GM19467 (cell line): Measurements from ENCODE around the gene GPR37.

Source experiments
- ATAC-seq: cut with Tn5 transposase; IDR thresholded peaks from one replicate; pipeline ENCODE4 v1.9.1; 2021; ENCODE audit warnings: mild to moderate bottlenecking, moderate library complexity; ENCODE audit not compliant: unreplicated experiment

GPR37 gene, protein sequence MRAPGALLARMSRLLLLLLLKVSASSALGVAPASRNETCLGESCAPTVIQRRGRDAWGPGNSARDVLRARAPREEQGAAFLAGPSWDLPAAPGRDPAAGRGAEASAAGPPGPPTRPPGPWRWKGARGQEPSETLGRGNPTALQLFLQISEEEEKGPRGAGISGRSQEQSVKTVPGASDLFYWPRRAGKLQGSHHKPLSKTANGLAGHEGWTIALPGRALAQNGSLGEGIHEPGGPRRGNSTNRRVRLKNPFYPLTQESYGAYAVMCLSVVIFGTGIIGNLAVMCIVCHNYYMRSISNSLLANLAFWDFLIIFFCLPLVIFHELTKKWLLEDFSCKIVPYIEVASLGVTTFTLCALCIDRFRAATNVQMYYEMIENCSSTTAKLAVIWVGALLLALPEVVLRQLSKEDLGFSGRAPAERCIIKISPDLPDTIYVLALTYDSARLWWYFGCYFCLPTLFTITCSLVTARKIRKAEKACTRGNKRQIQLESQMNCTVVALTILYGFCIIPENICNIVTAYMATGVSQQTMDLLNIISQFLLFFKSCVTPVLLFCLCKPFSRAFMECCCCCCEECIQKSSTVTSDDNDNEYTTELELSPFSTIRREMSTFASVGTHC

DNA sequence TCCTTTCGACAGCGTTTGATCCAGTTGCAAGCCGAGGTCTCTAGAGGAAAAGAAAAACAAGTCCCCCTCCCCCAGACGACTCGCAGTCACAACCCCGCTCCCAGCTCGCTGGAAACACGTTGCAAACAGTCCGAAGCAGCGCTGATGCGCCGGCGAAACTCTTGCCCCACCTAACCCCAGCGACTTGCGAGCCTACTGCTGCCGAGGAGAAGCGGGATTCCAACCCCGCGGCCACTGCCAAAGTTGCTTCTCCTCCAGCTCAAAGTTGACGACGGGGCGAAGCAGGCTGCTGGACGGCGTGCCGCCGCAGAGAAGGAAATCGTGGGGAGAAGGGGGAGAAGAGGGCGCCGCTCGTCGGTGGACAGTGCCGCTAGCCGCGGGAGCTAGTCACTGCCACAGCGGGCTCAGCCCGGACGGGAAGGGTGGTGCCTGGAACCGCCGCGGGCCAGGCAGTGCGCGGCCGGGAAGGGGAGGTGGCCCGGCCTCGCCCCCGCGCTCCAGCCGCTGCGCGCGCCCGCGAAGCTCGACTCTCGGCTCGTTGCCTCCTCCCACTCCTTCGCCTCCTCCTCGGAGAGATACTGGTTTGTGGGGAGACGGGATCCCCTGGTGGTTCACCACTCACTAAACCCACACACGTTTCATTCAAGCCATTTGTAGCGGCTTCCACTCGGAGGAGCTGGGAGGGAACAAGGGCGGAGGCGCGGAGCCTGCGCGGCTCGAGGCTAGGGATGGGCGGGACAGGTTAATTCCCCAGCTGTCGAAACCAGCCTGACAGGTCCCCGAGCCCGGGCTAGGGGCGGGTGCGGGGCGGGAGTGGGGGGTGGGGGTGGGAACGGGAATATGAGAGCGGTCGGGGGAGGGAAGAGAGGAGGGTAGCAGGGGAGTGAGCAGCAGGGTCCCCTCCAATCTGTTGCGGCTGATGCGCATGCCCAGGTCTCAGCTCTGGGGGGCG lies at the start of gene GPR37:
GPR37 (minus strand) TSS at position 392 of the 952 bp plus-strand sequence. CDS start 816 bp downstream, outside the sequence.
- peak; percentile 58 for ATAC-seq

DNA sequence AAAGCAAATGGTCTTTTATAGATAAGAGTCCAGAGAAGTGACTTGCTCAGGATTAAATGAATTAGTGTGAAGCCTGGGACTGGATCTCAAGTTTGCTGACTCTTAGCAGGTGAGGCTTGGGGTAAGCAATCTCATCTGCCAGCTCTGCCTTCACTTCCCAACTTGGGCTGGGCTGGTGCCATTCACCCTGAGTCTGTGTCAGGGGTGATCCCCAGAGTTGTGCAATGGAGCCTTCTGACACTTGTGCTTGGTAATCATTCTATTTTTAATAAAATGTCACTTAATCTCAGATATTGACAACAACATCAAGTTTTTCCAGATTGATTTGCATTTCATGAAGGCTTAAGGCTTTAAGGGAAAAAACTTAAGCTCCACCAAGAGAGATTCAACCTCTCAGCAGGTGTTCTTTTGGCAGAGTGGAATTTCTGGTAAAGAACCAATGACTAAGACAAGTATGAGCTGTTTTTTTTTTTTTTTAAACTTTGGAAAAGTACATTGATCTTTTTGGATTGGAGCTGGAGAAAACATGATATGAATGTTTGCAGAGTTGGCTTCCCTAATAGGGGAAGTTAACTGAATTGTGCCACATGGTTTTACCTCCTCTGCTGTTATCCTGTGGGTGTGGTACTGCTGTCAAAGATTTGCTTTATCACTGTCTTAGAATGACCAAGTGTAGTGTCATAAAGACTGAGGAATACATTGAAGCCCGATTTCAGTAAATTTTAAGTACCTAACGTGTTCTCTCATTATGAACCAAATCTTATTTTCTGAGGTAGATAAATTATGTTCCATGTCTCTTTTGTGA lies 48.6 kb upstream of the GPR37 start:
- ATAC-seq, result no peak

DNA sequence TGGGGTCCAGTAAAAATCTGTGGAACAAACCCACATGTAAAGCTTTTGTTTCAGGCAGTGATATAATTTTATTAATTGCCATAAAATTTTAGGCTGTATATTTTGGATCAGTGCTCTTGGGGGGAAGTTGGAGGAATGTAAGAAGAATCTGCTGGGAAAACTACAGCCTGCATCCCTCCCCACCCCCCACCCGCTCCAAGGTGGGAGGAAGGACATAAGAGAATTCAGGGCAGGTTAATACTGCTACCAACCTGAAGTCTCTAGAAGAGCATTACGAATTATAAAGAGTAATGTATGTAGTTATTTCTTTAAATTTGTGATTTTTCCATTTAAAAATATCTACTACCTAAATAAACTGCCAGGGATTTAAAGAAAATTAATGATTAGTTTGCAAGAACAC lies 47.2 kb upstream of the GPR37 start:
- no peak for ATAC-seq

DNA sequence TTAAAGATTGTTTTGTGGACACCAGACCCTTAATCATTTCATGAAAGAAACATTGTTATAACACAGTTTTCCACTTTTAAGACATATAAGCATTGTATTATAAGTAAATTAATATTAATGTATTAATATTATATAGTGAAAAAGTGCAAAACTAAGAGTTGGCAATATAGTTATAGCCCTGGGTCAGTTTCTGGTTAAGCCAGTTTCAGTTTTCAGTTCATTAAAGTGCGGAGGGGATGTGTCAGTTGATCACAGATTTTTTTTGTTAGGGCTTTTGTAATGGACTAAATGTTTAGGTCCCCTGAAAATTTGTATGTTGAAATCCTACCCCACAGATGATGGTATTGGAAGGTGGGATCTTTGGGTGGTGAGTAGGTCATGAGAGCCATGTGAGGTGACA lies 45.7 kb upstream of the GPR37 start:
- ATAC-seq, result no peak

DNA sequence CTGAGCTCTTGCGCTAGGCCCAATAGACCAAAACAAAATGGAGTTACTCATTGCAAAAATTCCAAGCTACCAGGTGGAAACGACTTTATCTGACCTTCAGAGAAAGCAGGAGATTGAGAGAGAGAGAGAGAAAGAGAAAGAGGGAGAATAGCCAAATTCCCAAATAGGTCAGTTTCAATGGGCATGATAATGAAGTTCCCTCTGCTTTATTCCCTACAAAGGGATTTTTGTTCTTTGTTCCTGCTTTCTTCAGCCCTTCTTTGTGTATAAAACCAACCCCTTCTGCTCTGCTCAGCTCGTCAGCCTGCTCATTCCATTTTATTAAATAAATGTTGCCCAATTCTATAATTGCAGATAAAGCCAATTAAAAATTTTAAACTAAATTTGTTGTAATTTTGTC lies 45.0 kb upstream of the GPR37 start:
- no peak for ATAC-seq

DNA sequence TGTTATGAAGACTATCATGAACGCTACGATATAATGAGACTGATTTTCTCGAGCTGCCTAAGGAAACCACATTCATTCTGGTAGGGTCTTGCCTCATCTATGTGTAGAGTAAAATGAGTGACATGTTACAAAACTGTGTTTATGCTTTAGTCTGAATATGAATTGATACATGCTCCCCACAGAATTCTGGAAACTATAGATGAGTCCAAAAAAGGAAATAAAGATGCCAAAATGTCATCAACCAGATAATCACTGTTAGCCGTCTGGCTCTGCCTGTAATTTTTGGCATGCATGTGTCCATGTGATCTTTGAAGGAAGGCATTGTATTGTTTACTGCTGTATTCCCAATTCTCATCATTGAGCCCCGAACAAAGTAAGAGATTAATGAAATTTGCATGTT lies 42.6 kb upstream of the GPR37 start:
- no peak for ATAC-seq

DNA sequence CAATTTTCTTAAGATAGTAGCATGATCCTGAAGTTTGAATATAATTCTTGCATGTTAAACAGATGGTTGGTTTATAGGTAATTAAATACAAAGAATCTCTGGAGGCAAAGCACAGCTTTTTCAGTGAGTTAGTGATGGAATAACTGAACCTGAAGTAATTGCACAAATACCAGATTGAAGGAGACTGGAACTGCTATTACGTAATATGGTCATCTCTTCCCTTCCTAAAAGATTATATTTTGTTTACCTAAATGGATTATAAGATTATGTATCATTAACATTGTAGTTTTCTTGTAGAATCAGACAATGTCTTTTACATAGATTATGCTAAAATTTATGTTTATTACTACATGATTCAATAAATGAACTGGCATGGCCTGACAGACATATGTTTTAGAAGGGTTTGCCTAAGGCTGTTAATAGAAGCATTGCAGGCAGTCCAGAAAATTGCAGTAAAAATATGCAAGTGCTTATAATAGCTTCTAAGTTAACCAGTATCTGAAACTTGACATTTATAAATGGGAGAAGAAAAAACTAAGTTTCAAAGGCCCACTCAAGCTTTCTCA lies 35.8 kb upstream of the GPR37 start:
- no peak for ATAC-seq

DNA sequence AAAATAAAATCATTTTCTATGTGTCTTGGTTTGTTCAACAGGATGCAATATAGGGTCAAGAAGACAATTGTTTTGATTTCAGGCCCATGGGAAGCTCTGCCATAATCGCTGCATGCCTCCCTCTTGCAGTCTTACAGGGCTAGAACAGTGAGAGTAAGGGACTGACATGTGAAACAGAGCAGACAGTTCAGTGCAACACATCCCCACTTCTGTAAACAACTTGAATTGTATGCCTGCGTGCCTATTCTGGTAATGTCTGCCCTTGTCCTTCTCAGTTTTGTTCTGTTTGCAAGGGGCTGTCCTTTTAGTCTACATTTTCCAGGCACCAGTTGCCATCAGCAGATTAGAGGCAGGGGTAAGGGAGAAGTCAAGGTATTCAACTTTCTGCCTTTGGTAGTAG lies 34.8 kb upstream of the GPR37 start:
- ATAC-seq, result no peak

DNA sequence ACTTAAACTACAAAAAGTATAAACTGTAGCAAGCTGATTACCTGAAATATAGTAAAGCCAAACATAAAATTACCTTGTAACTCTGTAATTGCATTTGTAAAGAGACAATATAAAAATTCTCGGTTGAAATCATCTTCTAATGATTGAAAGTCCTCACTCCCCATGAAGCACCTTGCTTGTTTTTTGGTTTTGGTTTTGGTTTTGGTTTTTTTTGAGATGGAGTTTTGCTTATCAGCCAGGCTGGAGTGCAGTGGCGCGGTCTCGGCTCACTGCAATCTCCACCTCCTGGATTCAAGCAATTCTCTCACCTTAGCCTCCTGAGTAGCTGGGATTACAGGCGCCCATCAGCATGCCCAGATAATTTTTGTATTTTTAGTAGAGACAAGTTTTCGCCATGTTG lies 33.9 kb upstream of the GPR37 start:
- no peak for ATAC-seq

DNA sequence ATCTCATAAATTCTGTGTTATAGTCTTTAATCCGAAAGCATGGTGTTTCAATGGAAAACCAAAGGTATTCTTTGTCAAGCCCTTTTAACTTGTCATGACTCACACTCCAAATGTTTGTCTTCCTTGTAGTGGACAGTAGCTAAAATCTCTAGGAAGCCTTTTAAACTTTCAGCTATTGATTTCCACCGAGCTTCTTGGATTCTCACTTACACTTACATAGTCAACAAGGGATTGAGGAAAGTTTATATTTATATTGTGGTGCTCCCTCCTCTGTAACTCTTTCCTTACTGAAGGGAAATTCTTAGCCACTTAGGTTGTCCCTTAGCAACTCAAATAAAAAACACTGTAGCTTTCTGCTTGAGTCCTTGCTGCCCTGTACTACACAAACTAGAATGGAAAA lies 31.2 kb upstream of the GPR37 start:
- ATAC-seq, result no peak

DNA sequence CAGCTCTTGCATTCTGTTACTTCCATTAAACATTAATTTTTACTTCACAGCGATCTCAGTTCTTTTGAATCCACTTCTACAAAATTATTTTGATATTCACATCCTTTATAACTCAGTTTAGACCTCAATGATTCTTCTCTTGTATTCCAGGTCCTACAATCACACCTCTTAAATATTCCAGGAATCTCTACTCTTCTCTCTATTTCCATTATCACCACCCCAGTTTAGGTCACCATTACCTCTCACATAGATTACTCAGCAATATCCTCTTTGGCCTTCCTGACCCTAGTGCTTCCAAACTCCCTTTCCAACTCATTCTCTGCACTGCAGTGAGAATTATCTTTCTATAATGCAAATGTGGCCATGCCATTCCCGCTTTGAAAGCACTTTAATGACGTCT lies 27.1 kb upstream of the GPR37 start:
- ATAC-seq, result no peak

DNA sequence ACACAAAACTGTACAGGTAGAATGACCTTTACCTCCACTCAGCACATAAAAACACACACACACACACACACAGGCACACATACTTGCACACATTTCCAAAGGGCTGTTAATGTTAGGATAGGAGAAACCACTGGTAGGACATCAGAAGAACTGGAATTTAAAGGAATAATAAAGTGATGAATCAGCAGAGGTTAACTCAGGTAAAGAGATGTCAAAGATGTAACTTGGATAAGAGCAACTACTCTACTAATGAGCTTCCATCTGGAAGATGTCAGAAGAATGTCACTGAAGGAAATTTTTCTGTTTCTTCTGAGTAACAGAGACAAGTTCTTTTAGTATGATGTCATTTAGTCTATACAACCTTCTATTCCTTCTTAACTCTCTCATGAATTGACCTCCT lies 26.4 kb upstream of the GPR37 start:
- no peak for ATAC-seq

DNA sequence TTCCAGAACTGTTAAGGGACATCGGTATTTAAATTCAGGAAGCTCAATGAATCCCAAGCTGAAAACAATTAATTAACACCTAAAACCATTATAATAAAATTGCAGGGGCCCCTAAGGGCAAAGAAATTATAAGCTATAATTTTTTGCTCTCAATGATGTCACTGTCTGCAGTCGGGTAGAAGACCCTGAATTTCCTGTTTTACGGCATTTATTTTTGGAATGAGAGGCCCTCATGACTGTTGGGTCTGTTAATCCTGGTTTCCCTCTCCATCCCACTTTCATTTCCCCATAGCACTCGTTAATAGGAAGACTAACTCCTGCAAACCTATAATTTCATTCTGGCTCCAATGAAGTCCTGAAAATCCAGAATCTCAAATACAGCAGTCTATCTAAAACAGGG lies 25.8 kb upstream of the GPR37 start:
- no peak for ATAC-seq

DNA sequence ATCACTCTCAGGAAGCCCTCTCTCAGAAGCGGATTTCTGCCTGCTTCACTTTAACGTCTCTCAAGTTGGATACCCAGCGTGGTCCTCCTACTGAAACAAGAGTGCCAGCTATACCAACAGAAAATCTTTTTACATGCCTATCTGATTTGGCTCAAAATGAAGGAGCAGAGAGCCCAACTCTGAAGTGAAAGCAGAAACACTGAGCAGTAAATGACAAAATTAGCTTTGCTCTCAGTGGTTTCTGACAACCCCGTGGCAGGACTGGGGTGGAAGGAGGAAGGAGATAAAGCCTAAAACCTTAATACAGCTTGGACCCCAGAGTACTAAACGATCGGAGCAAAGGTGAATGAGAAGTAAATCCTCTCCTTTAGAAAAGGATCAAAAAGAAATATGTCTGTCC lies 25.1 kb upstream of the GPR37 start:
- ATAC-seq, result no peak

DNA sequence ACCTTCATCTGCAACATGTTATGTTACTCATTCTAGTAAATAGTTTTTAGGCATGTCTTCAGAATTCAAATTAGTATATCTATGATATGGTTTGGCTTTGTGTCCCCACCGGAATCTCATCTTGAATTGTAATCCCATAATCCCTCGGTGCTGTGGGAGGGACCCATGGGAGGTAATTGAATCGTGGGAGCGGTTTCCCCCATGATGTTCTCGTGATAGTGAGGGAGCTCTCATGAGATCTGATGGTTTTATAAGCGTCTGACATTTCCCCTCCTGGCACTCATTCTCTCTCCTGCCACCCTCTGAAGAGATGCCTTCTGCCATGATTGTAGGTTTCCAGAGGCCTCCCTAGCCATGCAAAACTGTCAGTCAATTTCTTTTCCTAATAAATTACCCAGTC lies 20.4 kb upstream of the GPR37 start:
- ATAC-seq, result no peak

DNA sequence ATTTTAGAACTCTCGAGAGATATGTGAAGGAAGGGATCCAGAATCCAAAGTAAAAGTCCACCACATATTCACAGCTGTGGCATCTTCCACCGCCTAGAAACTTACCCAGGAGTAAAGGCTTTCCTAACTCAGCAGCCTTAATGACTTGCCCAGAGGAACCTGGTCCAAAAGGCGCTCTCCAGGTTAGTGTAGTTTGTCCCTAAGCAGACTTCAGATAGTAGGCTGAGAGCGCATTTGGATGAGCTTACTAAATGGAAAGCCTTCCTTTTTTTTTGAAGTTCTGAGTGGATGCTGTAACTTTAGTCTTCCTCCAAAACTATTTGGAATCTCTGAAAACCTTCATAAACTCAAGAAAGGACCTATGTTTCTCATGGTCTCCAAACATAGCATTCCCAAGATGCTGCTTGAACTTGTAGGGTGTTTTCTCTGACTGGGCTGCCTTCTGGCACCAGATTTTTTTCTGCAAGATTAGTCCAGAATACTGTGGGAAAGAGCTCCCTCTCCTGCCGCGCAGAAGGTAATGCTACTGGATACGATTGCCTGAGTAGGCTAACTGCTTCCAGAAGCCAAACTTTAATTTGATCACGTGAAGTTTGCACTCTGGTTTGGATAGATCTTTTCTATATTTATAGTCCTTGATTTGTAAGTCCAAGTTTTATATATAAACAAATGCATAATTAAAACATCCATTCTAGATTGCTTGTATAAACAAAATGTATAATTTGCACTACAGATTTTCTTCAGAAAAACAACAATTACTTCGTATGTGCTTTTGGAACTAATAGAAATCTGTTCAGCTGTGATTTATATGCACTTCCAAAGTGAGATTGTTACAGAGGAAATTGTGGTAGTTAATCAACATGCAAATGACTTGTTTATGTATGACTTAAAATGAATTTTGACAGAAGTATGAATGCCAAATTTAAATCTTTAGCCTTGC lies 19.6 kb upstream of the GPR37 start:
- no peak for ATAC-seq

DNA sequence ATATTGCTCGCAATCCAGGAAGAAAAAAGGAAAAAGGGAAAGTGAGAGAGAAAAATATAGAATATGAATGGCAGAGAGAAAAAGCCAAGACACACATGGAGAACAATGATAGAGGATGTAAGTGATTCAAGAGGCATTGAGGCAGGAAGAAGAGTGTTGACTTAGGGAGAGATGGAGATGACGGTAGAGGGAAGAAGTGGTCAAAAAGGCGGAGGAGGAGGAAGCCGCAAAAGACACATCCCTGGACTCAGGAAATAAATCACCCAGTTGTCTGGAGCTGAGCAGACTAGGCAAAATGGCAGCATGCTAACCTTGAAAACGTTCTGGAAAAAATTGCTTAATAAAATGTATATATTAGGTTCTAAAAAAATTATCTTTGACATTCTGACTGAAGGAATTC lies 17.7 kb upstream of the GPR37 start:
- no peak for ATAC-seq

DNA sequence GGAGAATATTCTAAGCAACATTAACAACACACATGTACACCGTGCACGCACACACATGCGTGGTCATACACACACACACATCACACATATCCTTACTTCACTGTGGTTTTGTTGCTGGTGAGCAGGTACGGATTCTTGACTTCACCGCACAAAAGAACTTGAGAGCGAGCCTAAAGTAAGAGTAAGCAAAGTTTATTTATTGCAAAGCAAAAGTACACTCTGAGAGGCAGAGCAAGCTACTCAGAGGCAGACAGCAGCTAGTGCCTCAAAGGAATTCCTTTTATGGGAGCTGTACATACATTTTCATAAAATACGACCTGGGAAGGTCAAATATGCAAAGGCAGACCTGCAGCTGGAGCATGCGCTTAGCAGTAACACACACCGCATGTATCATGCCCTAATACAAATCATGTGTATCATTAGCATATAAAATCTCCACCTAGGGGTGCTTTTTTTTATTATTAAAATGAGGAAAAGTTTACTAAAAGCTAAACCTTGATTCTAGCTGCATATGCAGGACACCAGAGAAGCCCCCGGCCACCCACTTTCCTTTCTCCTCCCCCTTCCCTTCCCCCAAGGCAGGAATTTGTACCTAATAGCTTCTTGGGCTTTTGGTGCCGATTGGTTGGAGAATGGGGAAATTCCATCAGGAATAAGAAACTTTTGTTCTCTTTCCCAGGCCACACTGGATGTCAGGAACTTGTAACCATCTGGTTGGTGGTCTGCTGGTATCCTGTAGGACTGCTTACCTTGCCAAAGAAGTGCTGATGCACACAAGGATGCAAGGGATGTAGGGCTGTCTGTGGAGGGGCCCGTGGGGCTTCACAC lies 16.5 kb upstream of the GPR37 start:
- no peak for ATAC-seq
